ENCODE data around the gene HBM. TPM values are rescaled to one million over a fixed set of nuclear protein-coding genes. Genes with fewer than 3 reads are reported as not detected.
"Not testable (repeated sequence)": the region's sequence is repeated elsewhere in the genome, so short reads cannot be mapped to it uniquely, and the experiment has no call there.

Gene HBM
- total and polyA plus RNA-seq, 8 donors, result not detected

DNA sequence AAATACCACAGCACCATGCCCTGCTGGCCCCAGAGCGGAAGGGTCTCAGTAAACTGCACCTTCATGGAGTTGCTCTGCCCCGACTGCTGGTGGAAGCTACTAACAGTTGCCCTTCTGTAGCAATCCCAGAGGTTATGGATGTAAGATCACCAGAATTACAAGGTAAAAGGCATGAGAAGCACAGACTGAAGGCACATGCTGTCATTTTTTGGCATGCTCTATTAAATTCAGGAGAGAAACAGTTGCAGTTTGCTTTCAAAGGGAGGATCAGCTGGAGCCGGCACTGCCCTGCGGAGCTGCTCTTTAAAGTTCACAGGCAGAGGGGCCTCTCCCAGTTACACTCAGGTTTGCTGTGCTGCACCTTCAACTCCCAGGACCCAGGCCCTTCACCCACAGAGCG is 46.5 kb upstream of the HBM start:
- no peaks in the 10 kb centered on the region for H3K27me3 ChIP-seq
- no peaks in the 10 kb centered on the region for H3K36me3 ChIP-seq
- intact Hi-C loops (cut with DNase I), result no loop called here
- TF ChIP-seq, protein P1, sequence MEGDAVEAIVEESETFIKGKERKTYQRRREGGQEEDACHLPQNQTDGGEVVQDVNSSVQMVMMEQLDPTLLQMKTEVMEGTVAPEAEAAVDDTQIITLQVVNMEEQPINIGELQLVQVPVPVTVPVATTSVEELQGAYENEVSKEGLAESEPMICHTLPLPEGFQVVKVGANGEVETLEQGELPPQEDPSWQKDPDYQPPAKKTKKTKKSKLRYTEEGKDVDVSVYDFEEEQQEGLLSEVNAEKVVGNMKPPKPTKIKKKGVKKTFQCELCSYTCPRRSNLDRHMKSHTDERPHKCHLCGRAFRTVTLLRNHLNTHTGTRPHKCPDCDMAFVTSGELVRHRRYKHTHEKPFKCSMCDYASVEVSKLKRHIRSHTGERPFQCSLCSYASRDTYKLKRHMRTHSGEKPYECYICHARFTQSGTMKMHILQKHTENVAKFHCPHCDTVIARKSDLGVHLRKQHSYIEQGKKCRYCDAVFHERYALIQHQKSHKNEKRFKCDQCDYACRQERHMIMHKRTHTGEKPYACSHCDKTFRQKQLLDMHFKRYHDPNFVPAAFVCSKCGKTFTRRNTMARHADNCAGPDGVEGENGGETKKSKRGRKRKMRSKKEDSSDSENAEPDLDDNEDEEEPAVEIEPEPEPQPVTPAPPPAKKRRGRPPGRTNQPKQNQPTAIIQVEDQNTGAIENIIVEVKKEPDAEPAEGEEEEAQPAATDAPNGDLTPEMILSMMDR (IDR thresholded peaks at IDR 0.05), result no peak
- WGBS, 2 donors, result 93% methylated on average over 5 of the region's 5 CpGs
- no peak overlapping the region for H3K4me3 ChIP-seq
- ATAC-seq, result no peak
- no peaks in the 10 kb centered on the region for H3K9me3 ChIP-seq
- DNase-seq, result no peak
- FAIRE-seq, result no peak
- no peak overlapping the region for H3K27ac ChIP-seq
- H3K4me1 ChIP-seq, result no peaks in the 10 kb centered on the region

DNA sequence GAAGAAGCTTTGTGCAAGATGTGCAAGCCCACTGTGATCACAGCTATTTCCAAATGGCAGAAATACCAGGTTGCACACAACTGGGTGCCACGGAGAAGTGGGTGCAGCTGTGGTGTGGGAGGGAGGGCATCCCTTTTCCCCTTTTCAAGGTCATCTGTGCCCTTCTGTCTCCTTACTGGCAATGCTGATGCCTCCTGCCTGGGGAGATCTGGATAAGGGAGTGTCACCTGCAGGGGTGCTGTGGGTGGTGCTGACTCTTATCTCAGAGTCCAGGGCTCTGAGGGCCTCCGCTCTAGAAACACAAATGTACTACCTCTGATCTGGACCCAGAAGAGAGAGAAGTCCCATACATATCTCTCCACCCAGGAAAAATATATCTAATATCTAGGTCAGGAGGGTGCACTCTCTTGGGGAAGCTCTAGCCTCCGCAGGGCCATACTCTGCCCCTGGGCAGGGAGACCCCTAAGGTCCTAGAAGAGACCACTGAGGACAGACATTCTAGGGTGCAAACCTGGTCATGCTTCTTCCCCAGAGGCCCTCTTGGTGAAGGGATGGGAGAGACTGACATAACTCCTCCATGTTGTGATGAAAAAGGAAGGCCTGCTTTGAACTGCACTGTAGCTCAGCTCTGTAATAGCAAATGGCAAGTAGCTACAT is 45.8 kb upstream of the HBM start:
- Histone ChIP-seq H3K4me3 (no peak overlapping the region), H3K27me3 (no peaks in the 10 kb centered on the region), H3K36me3 (no peaks in the 10 kb centered on the region), H3K27ac (no peak overlapping the region), H3K4me1 (no peaks in the 10 kb centered on the region), H3K9me3 (no peaks in the 10 kb centered on the region)
- DNase-seq (no peak), ATAC-seq (no peak), FAIRE-seq (no peak)
- TF ChIP-seq, protein P1 (IDR thresholded peaks at IDR 0.05), result no peak
- intact Hi-C loops (cut with DNase I), result no loop called here
- 80 to 84% methylated on average over 3 of the region's 3 CpGs for WGBS, 2 donors

DNA sequence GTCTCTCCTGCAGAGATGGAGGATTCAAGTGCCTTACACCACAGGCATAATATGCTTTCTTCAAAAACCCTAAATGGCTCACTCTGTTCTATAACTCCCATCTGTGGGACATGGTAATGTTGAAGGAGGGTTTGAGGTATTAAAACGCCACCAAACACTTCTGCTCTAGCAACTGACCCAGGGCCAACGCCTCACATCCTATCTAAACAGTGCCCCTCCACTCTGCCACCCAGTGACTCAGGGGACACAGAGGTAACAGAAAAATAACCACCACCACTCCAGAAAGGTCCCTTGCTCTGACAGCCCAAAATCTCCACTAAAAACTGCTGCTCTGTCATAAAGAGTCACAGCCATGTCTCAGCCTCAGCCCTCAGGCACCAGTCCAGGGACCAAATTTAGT is 45.0 kb upstream of the HBM start:
- intact Hi-C loops (cut with DNase I), result no loop called here
- no peak overlapping the region for H3K4me3 ChIP-seq
- WGBS, 2 donors, result 89 to 90% methylated on average over 2 of the region's 2 CpGs
- H3K9me3 ChIP-seq, result no peaks in the 10 kb centered on the region
- TF ChIP-seq, protein P1 (IDR thresholded peaks at IDR 0.05), result no peak
- no peak for DNase-seq
- no peaks in the 10 kb centered on the region for H3K4me1 ChIP-seq
- no peak for ATAC-seq
- no peaks in the 10 kb centered on the region for H3K36me3 ChIP-seq
- H3K27ac ChIP-seq, result no peak overlapping the region
- H3K27me3 ChIP-seq, result no peaks in the 10 kb centered on the region
- FAIRE-seq, result no peak

DNA sequence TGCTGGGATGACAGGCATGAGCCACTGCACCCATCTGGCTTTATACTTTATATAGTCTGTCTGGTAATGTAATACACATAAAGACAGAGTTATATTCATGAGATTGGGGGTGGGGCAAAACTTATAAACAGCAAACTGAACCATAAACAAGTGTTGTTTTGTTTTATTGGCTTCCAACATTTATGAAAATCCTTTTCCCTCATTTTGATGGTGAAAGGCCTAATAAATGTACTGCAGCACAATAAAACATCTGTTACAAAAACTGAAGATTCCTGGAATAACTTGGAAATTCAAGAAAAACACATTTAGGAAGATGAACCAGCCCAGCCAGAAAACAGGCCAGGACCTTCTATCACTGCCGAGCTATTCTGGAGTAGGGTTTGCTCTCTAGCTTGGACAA is 43.4 kb upstream of the HBM start:
- DNase-seq (no peak), FAIRE-seq (no peak), ATAC-seq (no peak)
- Histone ChIP-seq H3K27ac (no peak overlapping the region), H3K4me3 (no peak overlapping the region), H3K9me3 (no peaks in the 10 kb centered on the region), H3K4me1 (no peaks in the 10 kb centered on the region), H3K36me3 (no peaks in the 10 kb centered on the region), H3K27me3 (no peaks in the 10 kb centered on the region)
- 93 to 100% methylated on average over 1 of the region's 1 CpG for WGBS, 2 donors
- TF ChIP-seq, protein P1 (IDR thresholded peaks at IDR 0.05), result no peak
- intact Hi-C loops (cut with DNase I), result no loop called here

DNA sequence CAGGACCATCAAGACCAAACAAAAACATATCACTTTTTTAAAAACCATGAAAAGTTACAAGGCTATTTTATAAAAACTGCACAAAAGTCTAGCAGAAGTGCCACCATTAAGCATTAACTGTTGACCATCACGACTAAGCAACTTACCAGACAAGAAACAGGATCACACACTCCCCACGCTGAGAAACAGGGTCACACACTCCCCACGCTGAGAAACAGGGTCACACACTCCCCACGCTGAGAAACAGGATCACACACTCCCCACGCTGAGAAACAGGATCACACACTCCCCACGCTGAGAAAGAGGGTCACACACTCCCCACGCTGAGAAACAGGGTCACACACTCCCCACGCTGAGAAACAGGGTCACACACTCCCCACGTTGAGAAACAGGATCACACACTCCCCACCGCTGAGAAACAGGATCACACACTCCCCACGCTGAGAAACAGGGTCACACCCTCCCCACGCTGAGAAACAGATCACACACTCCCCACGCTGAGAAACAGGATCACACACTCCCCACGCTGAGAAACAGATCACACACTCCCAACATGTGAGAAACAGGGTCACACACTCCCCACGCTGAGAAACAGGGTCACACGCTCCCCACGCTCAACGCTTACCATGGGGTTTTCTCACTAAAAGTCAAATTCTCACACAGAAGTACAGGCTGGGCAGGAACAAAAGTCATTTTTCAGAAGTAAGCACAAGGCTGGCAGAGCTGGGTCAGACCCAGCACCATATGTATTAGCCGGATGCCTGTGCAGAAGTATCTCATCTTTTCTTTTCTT is 42.0 kb upstream of the HBM start:
- intact Hi-C loops (cut with DNase I); H3K36me3 ChIP-seq; H3K9me3 ChIP-seq; H3K4me1 ChIP-seq; FAIRE-seq; ATAC-seq; DNase-seq; H3K27me3 ChIP-seq; H3K27ac ChIP-seq; H3K4me3 ChIP-seq: not testable (repeated sequence)
- WGBS, 2 donors, result 85 to 86% methylated on average over 18 to 19 of the region's 19 CpGs
